GM19193 (cell line): ENCODE results near the gene CELA2A.

Source experiments
- POLR2A ChIP-seq: IDR thresholded peaks from 4 replicates; pipeline ENCODE4 v1.6.1; 2011; ENCODE audit not compliant: insufficient read depth, insufficient read length; ENCODE audit errors: extremely low read depth

CELA2A gene

DNA sequence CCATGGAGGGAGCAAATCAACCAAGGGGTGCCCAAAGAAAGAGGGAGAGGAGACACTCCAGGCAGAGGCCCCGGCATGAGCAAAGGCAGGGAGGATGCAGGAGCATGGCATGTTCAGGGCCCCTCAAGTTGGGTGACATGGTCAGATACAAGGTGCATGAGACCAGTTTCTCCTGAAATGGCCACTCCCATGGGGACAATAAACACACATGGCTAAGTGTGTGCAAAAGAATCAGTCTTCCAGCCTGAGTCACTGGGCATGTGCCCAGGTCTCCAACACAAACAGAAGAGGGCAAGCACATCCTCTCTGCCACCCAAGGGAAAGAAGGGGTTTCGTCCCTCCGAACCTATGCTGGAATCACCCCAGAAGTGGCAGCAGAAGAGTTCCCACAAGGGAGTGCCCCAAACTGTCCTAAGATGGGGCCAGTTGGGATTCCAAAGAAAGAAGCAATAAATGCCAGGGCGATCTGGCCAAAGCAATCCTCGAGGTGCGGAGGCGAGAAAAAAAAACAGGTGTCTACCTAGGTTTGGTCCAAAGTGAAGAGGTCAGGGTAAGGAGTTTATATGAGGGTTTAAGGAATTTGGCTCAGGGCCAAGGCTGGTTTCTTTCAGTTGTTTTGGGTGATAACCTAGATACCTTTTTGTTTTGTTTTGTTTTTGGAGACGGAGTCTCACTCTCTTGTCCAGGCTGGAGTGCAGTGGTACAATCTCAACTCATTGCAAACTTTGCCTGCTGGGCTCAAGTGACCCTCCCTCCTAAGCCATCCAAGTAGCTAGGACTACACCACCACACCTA lies 54.3 kb downstream of the CELA2A start:
- no peak for TF ChIP-seq POLR2A

DNA sequence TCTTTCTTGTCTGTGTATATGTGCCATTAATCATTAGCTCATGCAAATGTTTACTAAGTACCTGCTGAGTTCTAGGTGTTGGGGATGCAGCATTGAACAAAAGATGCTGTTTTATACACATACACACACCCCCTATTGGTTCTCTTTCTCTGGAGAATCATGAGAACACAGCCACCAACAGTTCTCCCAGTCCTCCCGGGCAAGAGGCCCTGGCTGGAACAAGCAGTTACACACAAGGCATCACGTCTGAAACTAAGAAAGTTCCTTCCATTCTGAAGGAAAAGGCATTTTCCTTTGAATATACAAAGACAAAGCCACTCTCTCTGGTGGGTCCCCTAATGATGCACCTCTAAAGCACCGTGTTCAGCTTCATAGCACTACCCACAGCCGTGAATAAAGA lies 56.7 kb downstream of the CELA2A start:
- no peak for TF ChIP-seq POLR2A

DNA sequence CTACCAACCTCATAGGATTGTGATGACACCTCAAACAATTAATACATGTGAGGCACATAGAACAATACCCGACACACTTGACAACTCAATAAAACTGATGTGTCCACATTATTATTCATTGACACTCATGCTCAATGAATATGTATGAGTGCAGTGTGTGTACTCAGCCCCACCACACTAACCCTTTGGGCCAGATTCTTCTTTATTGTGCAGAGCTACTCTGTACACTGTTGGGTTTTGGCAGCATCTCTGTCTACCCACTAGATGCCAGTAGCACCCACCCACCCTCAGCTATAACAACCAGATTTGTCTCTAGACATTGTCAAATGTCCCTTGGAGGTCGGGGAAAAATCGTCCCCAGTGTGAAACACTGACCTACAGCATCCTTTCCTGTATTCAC lies 57.4 kb downstream of the CELA2A start:
- TF ChIP-seq POLR2A: no peak

DNA sequence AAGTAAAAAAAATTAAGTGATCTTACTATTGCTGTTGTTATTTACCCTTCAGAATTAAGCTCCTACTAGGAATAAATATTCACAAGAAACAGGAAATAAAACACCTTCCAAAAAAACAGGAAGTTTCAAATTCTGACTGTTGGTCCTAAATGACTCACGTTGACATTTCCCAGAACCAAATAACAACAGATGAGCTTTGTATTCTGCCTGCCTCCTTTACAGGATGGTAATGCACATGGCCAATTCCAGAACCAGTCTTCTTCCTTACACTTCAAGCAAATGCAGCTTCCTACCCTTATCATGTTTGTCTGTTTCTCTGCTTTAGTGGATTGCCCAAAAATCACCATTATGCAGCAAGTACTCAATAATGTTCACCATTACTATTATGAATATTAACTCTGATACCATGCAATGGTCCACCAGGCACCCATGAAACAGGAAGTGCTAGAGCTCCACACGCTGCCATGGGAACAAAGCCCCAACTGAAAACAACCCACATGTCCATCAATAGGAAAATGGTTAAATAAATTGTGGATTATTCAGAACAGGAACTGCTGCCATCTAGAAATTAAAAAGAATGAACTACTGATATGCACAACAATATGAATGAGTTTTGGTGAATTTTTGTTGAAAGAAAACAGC lies 58.6 kb downstream of the CELA2A start:
- TF ChIP-seq POLR2A: no peak

DNA sequence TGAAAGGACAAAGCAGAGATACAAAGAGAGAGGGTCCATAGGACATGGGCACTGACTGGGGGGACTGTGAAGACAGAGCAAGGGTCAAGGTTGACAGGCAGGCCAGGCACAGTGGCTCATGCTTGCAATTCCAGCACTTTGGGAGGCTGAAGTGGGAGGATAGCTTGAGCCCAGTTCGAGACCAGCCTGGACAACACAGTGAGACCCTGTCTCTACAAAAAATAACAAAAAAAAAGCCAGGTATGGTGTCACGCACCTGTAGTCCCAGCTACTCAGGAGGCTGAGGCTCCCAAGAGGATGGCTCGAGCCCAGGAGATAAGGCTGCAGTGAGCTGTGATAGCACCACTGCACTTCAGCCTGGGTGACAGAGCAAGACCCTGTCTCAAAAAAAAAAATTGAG lies 63.1 kb downstream of the CELA2A start:
- no peak for TF ChIP-seq POLR2A
